ENCODE data around the gene HMCN2. TPM values are rescaled to one million over a fixed set of nuclear protein-coding genes. Genes with fewer than 3 reads are reported as not detected.

Gene HMCN2
- total and polyA plus RNA-seq, 2 experiments from 2014 or later: 0.27 to 0.36 TPM

GRCh38 chr9:130394320-130394719 is 128.8 kb downstream of the HMCN2 start:
- H3K27me3 ChIP-seq: no peaks in the 10 kb centered on the region
- no peak for TF ChIP-seq CTCF (IDR thresholded peaks at IDR 0.05; ENCODE audit: low read depth, low read length)
- no peaks in the 10 kb centered on the region for H3K36me3 ChIP-seq

DNA sequence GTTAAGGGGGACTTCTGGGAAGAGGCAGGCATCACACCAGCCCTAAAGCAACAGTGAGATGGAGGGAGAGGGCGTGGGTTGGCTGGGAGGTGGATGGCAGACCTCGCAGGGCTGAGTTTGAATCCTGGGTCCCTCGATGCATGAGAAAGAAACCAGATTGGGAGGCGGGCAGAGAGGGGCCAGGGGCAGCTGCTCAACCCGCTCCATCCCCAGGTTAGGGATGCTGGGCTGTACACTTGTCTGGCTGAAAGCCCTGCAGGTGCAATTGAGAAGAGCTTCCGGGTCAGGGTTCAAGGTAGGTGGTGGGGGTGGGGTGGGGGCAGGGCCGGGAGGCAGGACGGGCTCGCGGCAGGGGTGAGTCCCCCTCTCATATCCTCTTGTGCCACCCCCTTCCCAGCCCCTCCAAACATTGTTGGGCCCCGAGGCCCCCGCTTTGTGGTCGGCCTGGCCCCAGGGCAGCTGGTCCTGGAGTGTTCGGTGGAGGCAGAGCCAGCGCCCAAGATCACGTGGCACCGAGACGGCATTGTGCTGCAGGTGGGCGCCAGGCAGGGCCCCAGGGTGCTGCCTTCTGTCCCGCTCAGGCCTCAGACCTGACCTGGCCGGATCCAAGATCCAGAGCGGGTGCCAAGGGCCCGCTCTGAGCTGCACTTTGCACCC is 129.4 kb downstream of the HMCN2 start:
- no peak for TF ChIP-seq CTCF (IDR thresholded peaks at IDR 0.05; ENCODE audit: low read depth, low read length)
- Histone ChIP-seq H3K4me3 (no peak overlapping the region), H3K27me3 (no peaks in the 10 kb centered on the region), H3K4me1 (ENCODE audit: low read depth) (no peaks in the 10 kb centered on the region), H3K27ac (no peak overlapping the region), H3K36me3 (no peaks in the 10 kb centered on the region), H3K9me3 (ENCODE audit: low read depth) (no peaks in the 10 kb centered on the region)
- DNase-seq (ENCODE audit: low read depth in 1 of 2, low spot score in 1 of 2): no peak

More at GRCh38 chr9:130394320-130394719, 128.8 kb downstream of the HMCN2 start:
- no peaks in the 10 kb centered on the region for H3K9me3 ChIP-seq (ENCODE audit: low read depth)
- H3K4me3 ChIP-seq: no peak overlapping the region
- DNase-seq (ENCODE audit: low read depth in 1 of 2, low spot score in 1 of 2): no peak
- H3K27ac ChIP-seq: no peak overlapping the region
- no peaks in the 10 kb centered on the region for H3K4me1 ChIP-seq (ENCODE audit: low read depth)

- no peaks in the 10 kb centered on the region for H3K36me3 ChIP-seq
- H3K9me3 ChIP-seq (ENCODE audit: low read depth): no peaks in the 10 kb centered on the region
- H3K27ac ChIP-seq: no peak overlapping the region
- no peak for DNase-seq (ENCODE audit: low read depth in 1 of 2, low spot score in 1 of 2)
- H3K4me3 ChIP-seq: no peak overlapping the region
- no peak for TF ChIP-seq CTCF (IDR thresholded peaks at IDR 0.05; ENCODE audit: low read depth, low read length)
- H3K4me1 ChIP-seq (ENCODE audit: low read depth): no peaks in the 10 kb centered on the region
- no peaks in the 10 kb centered on the region for H3K27me3 ChIP-seq
Observed at GRCh38 chr9:130395810-130396435, 130.4 kb downstream of the HMCN2 start.

GRCh38 chr9:130396581-130396980 is 131.0 kb downstream of the HMCN2 start:
- Histone ChIP-seq H3K36me3 (no peaks in the 10 kb centered on the region), H3K27me3 (no peaks in the 10 kb centered on the region), H3K4me3 (no peak overlapping the region), H3K9me3 (ENCODE audit: low read depth) (no peaks in the 10 kb centered on the region), H3K4me1 (ENCODE audit: low read depth) (no peaks in the 10 kb centered on the region), H3K27ac (no peak overlapping the region)
- no peak for DNase-seq (ENCODE audit: low read depth in 1 of 2, low spot score in 1 of 2)
- no peak for TF ChIP-seq CTCF (IDR thresholded peaks at IDR 0.05; ENCODE audit: low read depth, low read length)

DNA sequence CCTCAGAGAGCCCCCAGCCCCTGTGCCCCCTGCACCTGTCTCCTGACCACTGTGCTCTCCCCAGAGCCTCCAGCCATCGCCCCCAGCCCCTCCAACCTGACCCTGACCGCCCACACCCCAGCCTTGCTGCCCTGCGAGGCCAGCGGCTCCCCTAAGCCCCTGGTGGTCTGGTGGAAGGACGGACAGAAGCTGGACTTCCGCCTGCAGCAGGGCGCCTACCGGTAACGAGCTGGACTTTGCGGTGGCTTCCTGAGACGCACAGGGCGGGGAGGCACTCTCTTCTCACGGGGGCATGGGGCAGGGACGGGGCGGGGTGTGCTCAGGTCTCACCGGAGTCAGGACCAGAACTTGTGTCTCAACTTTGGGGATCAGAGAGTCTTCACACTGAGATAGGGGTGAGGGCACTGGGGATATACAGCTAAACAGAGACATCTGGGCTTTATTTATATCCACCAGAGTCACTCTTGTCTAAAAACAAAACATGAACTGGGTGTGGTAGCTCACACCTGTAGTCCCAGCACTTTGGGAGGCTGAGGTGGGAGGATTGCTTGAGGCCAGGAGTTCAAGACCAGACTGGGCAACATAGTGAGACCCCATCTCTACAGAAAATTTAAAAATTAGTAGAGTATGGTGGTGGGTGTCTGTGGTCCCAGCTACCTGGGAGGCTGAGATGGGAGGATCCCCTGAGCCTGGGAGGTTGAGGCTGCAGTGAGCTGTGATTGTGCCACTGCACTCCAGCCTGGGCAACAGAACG is 133.1 kb downstream of the HMCN2 start:
- H3K36me3 ChIP-seq: no peaks in the 10 kb centered on the region
- no peak overlapping the region for H3K27ac ChIP-seq
- H3K9me3 ChIP-seq (ENCODE audit: low read depth): no peaks in the 10 kb centered on the region
- TF ChIP-seq CTCF (IDR thresholded peaks at IDR 0.05; ENCODE audit: low read depth, low read length): no peak
- no peaks in the 10 kb centered on the region for H3K27me3 ChIP-seq
- no peaks in the 10 kb centered on the region for H3K4me1 ChIP-seq (ENCODE audit: low read depth)
- DNase-seq (ENCODE audit: low read depth in 1 of 2, low spot score in 1 of 2): no peak
- no peak overlapping the region for H3K4me3 ChIP-seq
